Measurements from ENCODE around the gene LIPC.

LIPC gene

GRCh38 chr15:58444056-58444455, 12.3 kb downstream of the LIPC start:
- CTCF ChIA-PET = no interaction called here
- POLR2A ChIA-PET = no interaction called here
- TF ChIP-seq, protein P1, sequence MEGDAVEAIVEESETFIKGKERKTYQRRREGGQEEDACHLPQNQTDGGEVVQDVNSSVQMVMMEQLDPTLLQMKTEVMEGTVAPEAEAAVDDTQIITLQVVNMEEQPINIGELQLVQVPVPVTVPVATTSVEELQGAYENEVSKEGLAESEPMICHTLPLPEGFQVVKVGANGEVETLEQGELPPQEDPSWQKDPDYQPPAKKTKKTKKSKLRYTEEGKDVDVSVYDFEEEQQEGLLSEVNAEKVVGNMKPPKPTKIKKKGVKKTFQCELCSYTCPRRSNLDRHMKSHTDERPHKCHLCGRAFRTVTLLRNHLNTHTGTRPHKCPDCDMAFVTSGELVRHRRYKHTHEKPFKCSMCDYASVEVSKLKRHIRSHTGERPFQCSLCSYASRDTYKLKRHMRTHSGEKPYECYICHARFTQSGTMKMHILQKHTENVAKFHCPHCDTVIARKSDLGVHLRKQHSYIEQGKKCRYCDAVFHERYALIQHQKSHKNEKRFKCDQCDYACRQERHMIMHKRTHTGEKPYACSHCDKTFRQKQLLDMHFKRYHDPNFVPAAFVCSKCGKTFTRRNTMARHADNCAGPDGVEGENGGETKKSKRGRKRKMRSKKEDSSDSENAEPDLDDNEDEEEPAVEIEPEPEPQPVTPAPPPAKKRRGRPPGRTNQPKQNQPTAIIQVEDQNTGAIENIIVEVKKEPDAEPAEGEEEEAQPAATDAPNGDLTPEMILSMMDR (IDR thresholded peaks at IDR 0.05; ENCODE audit: control extremely low read depth, extremely low read depth, low read depth, missing control alignments) = no peak
- no peak for DNase-seq (ENCODE audit: extremely low spot score)

GRCh38 chr15:58444658-58445332, 13.0 kb downstream of the LIPC start:
- TF ChIP-seq, protein P1 (IDR thresholded peaks at IDR 0.05; ENCODE audit: control extremely low read depth, extremely low read depth, low read depth, missing control alignments) = no peak
- ChIA-PET POLR2A (no interaction called here), CTCF (interaction anchor here (1.2 kb wide), 1 partner anchor 23 kb away, joined by 3 read pairs; no protein-coding TSS in a partner anchor)
- no peak for DNase-seq (ENCODE audit: extremely low spot score)

GRCh38 chr15:58445865-58446264, 14.1 kb downstream of the LIPC start:
- TF ChIP-seq, protein P1 (IDR thresholded peaks at IDR 0.05; ENCODE audit: control extremely low read depth, extremely low read depth, low read depth, missing control alignments) = no peak
- CTCF ChIA-PET = interaction anchor here (1.2 kb wide), 1 partner anchor 22 kb away, joined by 3 read pairs; no protein-coding TSS in a partner anchor
- POLR2A ChIA-PET = no interaction called here

DNA sequence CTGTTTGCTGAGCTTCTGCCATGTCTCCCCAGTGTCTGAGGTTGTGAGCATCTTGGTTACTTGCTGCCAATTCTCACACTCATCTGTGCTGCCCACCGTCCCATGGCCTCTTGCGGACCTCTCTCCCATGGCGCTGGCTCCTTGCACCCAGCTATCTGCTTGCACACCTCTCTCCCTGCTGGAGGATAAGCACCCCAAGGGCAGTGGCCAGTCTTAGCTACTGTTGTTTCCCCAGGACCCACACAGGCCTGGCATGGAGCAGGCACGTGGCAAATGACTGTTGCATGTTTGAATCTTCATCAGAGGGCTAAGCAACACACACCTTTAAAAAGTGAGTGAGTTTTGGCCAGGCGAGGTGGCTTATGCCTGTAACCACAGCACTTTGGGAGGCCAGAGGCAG, 14.7 kb downstream of the LIPC start:
- CTCF ChIA-PET = interaction anchor here (1.0 to 2.0 kb wide), 3 partner anchors 10 to 114 kb away, joined by 3 to 6 read pairs (median 4); no protein-coding TSS in a partner anchor
- POLR2A ChIA-PET = no interaction called here
- no peak for DNase-seq (ENCODE audit: extremely low spot score)
- TF ChIP-seq, protein P1 (IDR thresholded peaks at IDR 0.05; ENCODE audit: control extremely low read depth, extremely low read depth, low read depth, missing control alignments) = no peak

More at GRCh38 chr15:58445865-58446264, 14.1 kb downstream of the LIPC start:
- no peak for DNase-seq (ENCODE audit: extremely low spot score)

GRCh38 chr15:58447271-58448010, 15.7 kb downstream of the LIPC start:
- TF ChIP-seq, protein P1 (IDR thresholded peaks at IDR 0.05; ENCODE audit: control extremely low read depth, extremely low read depth, low read depth, missing control alignments) = no peak
- POLR2A ChIA-PET = no interaction called here
- CTCF ChIA-PET = interaction anchor here (1.0 to 2.0 kb wide), 4 partner anchors 9 to 115 kb away, joined by 3 to 6 read pairs (median 4); no protein-coding TSS in a partner anchor
- no peak for DNase-seq (ENCODE audit: extremely low spot score)

DNA sequence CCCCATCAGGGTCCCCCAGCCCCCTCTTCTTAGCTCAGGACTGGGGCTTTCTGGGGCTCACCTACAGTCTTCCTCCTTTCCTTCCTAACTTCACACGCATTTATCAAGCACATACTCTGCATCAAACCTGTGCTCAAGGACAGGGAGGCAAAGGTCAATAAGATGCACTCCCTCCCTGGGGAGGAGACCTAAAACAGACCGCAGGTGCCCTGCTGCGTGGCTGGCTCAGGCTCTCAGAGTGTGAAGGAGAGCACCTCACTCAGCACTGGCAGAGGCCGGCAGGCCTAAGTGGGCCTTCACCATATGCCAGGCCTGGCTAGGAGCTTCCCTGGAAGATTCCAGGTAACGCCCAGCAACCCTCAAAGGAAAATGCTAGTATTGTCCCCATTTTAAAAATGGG, 16.5 kb downstream of the LIPC start:
- CTCF ChIA-PET = interaction anchor here (1.5 to 2.0 kb wide), 3 partner anchors 8 to 29 kb away, joined by 4 to 6 read pairs (median 5); no protein-coding TSS in a partner anchor
- POLR2A ChIA-PET = no interaction called here

More for the DNA sequence above, 16.5 kb downstream of the LIPC start:
- TF ChIP-seq, protein P1 (IDR thresholded peaks at IDR 0.05; ENCODE audit: control extremely low read depth, extremely low read depth, low read depth, missing control alignments) = no peak
- no peak for DNase-seq (ENCODE audit: extremely low spot score)
